ENCODE measurements around the gene CCL7. TPM values are rescaled to one million over a fixed set of nuclear protein-coding genes. Genes with fewer than 3 reads are reported as not detected.

Gene CCL7
- total and polyA plus RNA-seq, 5 donors from 2014 or later: not detected

- no peak overlapping the region for H3K27ac Mint-ChIP-seq
- H3K36me3 Mint-ChIP-seq: no peaks in the 10 kb centered on the region
- H3K4me1 Mint-ChIP-seq: no peaks in the 10 kb centered on the region
- Histone ChIP-seq H3K27me3 (ENCODE audit: control insufficient read depth, insufficient read depth, low read length) (no peaks in the 10 kb centered on the region), H3K36me3 (ENCODE audit: control insufficient read depth, insufficient read depth, low read length) (no peaks in the 10 kb centered on the region), H3K4me3 (ENCODE audit: low read depth, low read length) (no peak overlapping the region), H3K9me3 (ENCODE audit: control insufficient read depth in 2 of 2, low read length in 2 of 2) (no peaks in the 10 kb centered on the region), H3K27ac (ENCODE audit: insufficient read depth, low read length, poor library complexity, severe bottlenecking) (no peak overlapping the region), H3K4me1 (ENCODE audit: control insufficient read depth, insufficient read depth, low read length, poor library complexity, severe bottlenecking) (no peaks in the 10 kb centered on the region)
- ATAC-seq (ENCODE audit: low read depth in 2 of 2) (no peak), DNase-seq (no peak)
- H3K9me3 Mint-ChIP-seq: peaks cover 0 to 1% (median 0%) of the 10 kb centered on the region in 7 donors
- no peaks in the 10 kb centered on the region for H3K27me3 Mint-ChIP-seq
- no peak overlapping the region for H3K4me3 Mint-ChIP-seq
These were observed 21.5 kb upstream of the CCL7 start for GRCh38 chr17:34248511-34249024.

DNA sequence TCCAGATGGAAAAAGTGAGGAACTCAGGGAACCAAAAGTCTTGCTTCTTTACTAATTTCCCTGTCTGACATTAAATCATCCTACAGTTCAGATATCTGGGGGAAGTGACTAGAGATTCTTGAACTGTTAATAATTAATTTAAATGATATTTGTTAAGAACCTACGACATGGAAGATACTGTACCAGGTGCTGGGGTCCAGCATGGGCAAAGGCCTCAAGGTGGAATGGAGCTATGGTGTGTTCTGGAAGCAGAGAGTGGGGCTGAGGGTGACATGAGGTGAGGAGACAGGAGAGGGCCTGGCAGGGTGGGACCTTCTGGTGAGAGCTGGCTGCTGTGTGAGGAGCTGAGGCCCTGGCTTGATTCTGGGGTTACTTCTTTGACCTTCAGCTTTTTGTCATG, 21.0 kb upstream of the CCL7 start:
- H3K4me1 ChIP-seq (ENCODE audit: control insufficient read depth, insufficient read depth, low read length, poor library complexity, severe bottlenecking): no peaks in the 10 kb centered on the region
- peaks cover 0 to 1% (median 0%) of the 10 kb centered on the region in 7 donors for H3K9me3 Mint-ChIP-seq
- H3K9me3 ChIP-seq (ENCODE audit: control insufficient read depth in 2 of 2, low read length in 2 of 2): no peaks in the 10 kb centered on the region
- H3K27me3 Mint-ChIP-seq: no peaks in the 10 kb centered on the region
- no peaks in the 10 kb centered on the region for H3K27me3 ChIP-seq (ENCODE audit: control insufficient read depth, insufficient read depth, low read length)
- ATAC-seq (ENCODE audit: low read depth in 2 of 2) (no peak), DNase-seq (no peak)
- no peak overlapping the region for H3K4me3 ChIP-seq (ENCODE audit: low read depth, low read length)
- no peaks in the 10 kb centered on the region for H3K4me1 Mint-ChIP-seq
- H3K36me3 Mint-ChIP-seq: no peaks in the 10 kb centered on the region
- no peaks in the 10 kb centered on the region for H3K36me3 ChIP-seq (ENCODE audit: control insufficient read depth, insufficient read depth, low read length)
- H3K27ac ChIP-seq (ENCODE audit: insufficient read depth, low read length, poor library complexity, severe bottlenecking): no peak overlapping the region
- no peak overlapping the region for H3K27ac Mint-ChIP-seq
- H3K4me3 Mint-ChIP-seq: no peak overlapping the region

GRCh38 chr17:34249478-34249877, 20.5 kb upstream of the CCL7 start:
- ATAC-seq (ENCODE audit: low read depth in 2 of 2): peak in 1 of 2 donors; percentile 20
- Mint-ChIP-seq H3K4me3 (no peak overlapping the region), H3K9me3 (peaks cover 0 to 1% (median 0%) of the 10 kb centered on the region in 7 donors), H3K36me3 (no peaks in the 10 kb centered on the region), H3K27ac (no peak overlapping the region), H3K27me3 (no peaks in the 10 kb centered on the region), H3K4me1 (no peaks in the 10 kb centered on the region)
- H3K27me3 ChIP-seq (ENCODE audit: control insufficient read depth, insufficient read depth, low read length): peaks cover under 1% of the 10 kb centered on the region
- DNase-seq: no peak
- H3K9me3 ChIP-seq (ENCODE audit: control insufficient read depth in 2 of 2, low read length in 2 of 2): no peaks in the 10 kb centered on the region
- no peak overlapping the region for H3K4me3 ChIP-seq (ENCODE audit: low read depth, low read length)
- H3K36me3 ChIP-seq (ENCODE audit: control insufficient read depth, insufficient read depth, low read length): no peaks in the 10 kb centered on the region
- H3K4me1 ChIP-seq (ENCODE audit: control insufficient read depth, insufficient read depth, low read length, poor library complexity, severe bottlenecking): no peaks in the 10 kb centered on the region
- no peak overlapping the region for H3K27ac ChIP-seq (ENCODE audit: insufficient read depth, low read length, poor library complexity, severe bottlenecking)

DNA sequence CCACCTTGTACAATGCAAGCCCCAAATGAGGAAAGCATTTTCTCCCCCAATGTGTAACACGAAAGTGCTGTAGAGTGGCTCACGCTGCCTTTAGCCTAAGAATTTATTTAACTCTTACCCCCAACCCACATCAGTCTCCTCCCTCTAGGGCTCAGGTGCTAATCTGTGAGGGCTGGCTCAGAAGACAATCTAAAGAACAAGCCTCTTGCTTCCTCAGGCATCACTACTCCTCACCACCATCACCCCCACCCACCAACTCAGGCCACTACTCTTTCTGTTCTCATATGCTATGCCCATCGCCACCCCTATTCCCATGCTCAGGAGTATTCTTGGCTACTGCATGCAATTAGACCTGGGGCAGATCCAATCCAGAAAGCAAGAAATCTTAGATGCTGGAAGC, 18.8 kb upstream of the CCL7 start:
- Histone ChIP-seq H3K27ac (ENCODE audit: insufficient read depth, low read length, poor library complexity, severe bottlenecking) (no peak overlapping the region), H3K9me3 (ENCODE audit: control insufficient read depth in 2 of 2, low read length in 2 of 2) (no peaks in the 10 kb centered on the region), H3K4me1 (ENCODE audit: control insufficient read depth, insufficient read depth, low read length, poor library complexity, severe bottlenecking) (no peaks in the 10 kb centered on the region), H3K4me3 (ENCODE audit: low read depth, low read length) (no peak overlapping the region), H3K27me3 (ENCODE audit: control insufficient read depth, insufficient read depth, low read length) (peaks cover 2% of the 10 kb centered on the region), H3K36me3 (ENCODE audit: control insufficient read depth, insufficient read depth, low read length) (no peaks in the 10 kb centered on the region)
- ATAC-seq (ENCODE audit: low read depth in 2 of 2): no peak
- Mint-ChIP-seq H3K4me3 (no peak overlapping the region), H3K4me1 (no peaks in the 10 kb centered on the region), H3K36me3 (no peaks in the 10 kb centered on the region), H3K27me3 (peaks cover 7% of the 10 kb centered on the region), H3K9me3 (peaks cover 0 to 5% (median 0%) of the 10 kb centered on the region in 7 donors), H3K27ac (no peak overlapping the region)
- no peak for DNase-seq

DNA sequence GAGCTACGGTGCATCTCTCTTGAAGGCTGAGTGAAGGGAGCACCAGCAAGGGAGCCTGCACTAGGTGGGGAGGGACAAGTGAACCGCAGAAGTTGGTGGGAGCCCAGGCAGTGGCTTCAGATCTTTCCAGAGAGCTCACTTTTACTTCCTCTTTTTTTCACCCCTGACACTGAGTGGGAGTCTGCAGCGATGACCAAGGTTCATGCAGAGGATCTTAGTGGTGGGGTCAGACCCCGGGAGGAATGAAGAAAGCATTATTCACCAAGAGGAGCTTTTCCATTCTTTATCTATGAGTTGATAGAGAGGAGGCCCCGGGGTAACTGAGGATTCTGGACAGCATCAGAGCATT, 18.0 kb upstream of the CCL7 start:
- Histone ChIP-seq H3K27me3 (ENCODE audit: control insufficient read depth, insufficient read depth, low read length) (peaks cover 5% of the 10 kb centered on the region), H3K4me3 (ENCODE audit: low read depth, low read length) (no peak overlapping the region), H3K27ac (ENCODE audit: insufficient read depth, low read length, poor library complexity, severe bottlenecking) (no peak overlapping the region), H3K4me1 (ENCODE audit: control insufficient read depth, insufficient read depth, low read length, poor library complexity, severe bottlenecking) (no peaks in the 10 kb centered on the region), H3K9me3 (ENCODE audit: control insufficient read depth in 2 of 2, low read length in 2 of 2) (no peaks in the 10 kb centered on the region), H3K36me3 (ENCODE audit: control insufficient read depth, insufficient read depth, low read length) (no peaks in the 10 kb centered on the region)
- peaks cover 0 to 5% (median 0%) of the 10 kb centered on the region in 7 donors for H3K9me3 Mint-ChIP-seq
- DNase-seq: no peak
- no peaks in the 10 kb centered on the region for H3K4me1 Mint-ChIP-seq
- no peaks in the 10 kb centered on the region for H3K36me3 Mint-ChIP-seq
- H3K27me3 Mint-ChIP-seq: peaks cover 7% of the 10 kb centered on the region
- ATAC-seq (ENCODE audit: low read depth in 2 of 2): peak; percentile 12 to 37
- H3K27ac Mint-ChIP-seq: no peak overlapping the region
- no peak overlapping the region for H3K4me3 Mint-ChIP-seq

DNA sequence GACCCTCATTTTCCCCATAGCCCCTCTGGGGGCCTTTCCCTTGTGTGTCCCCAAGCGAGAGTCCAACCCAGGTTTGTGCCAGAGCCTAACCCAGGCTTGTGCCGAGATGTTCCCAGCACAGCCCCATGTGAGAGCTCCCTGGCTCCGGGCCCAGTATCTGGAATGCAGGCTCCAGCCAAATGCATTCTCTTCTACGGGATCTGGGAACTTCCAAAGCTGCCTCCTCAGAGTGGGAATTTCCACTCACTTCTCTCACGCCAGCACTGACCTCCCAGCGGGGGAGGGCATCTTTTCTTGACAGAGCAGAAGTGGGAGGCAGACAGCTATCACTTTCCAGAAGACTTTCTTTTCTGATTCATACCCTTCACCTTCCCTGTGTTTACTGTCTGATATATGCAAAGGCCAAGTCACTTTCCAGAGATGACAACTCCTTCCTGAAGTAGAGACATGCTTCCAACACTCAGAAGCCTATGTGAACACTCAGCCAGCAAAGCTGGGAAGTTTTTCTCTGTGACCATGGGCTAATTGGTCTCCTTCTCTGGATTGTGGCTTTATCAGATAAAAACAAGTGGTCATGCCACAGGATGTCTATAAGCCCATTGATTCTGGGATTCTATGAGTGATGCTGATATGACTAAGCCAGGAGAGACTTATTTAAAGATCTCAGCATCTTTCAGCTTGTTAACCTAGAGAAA, 17.4 kb upstream of the CCL7 start:
- Mint-ChIP-seq H3K9me3 (peaks cover 0 to 5% (median 0%) of the 10 kb centered on the region in 7 donors), H3K4me1 (no peaks in the 10 kb centered on the region), H3K27me3 (peaks cover 10% of the 10 kb centered on the region), H3K27ac (peak overlapping the region in 1 of 3 donors; percentile 10), H3K4me3 (no peak overlapping the region), H3K36me3 (no peaks in the 10 kb centered on the region)
- no peak for ATAC-seq (ENCODE audit: low read depth in 2 of 2)
- DNase-seq: no peak
- H3K36me3 ChIP-seq (ENCODE audit: control insufficient read depth, insufficient read depth, low read length): no peaks in the 10 kb centered on the region
- no peak overlapping the region for H3K4me3 ChIP-seq (ENCODE audit: low read depth, low read length)
- no peaks in the 10 kb centered on the region for H3K4me1 ChIP-seq (ENCODE audit: control insufficient read depth, insufficient read depth, low read length, poor library complexity, severe bottlenecking)
- peaks cover 5% of the 10 kb centered on the region for H3K27me3 ChIP-seq (ENCODE audit: control insufficient read depth, insufficient read depth, low read length)
- no peaks in the 10 kb centered on the region for H3K9me3 ChIP-seq (ENCODE audit: control insufficient read depth in 2 of 2, low read length in 2 of 2)
- H3K27ac ChIP-seq (ENCODE audit: insufficient read depth, low read length, poor library complexity, severe bottlenecking): no peak overlapping the region

- no peaks in the 10 kb centered on the region for H3K4me1 Mint-ChIP-seq
- H3K36me3 Mint-ChIP-seq: no peaks in the 10 kb centered on the region
These were observed 16.9 kb upstream of the CCL7 start for GRCh38 chr17:34253139-34253525.

DNA sequence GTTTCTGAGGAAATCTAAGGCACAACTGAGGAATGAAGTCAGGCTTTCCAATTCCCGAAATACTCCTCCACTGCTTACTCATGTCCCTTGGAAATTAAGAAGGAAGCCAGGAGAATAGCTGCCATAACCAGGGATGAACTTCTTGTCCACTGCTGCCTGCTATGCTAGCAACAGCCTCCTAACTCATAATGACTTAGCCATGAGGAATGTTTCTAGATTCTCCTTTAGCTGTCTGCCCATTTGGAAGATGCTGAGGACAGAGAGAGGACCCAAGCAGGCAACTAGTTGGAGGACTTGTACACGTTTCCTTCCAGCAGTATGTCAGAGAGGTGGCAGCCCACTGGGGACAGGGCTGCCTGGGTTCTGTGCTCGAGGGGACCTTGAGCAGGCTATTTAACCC, 15.9 kb upstream of the CCL7 start:
- Mint-ChIP-seq H3K4me1 (no peaks in the 10 kb centered on the region), H3K9me3 (peaks cover 0 to 5% (median 0%) of the 10 kb centered on the region in 7 donors), H3K27ac (no peak overlapping the region), H3K27me3 (peaks cover 15% of the 10 kb centered on the region), H3K4me3 (no peak overlapping the region), H3K36me3 (no peaks in the 10 kb centered on the region)
- Histone ChIP-seq H3K36me3 (ENCODE audit: control insufficient read depth, insufficient read depth, low read length) (no peaks in the 10 kb centered on the region), H3K27ac (ENCODE audit: insufficient read depth, low read length, poor library complexity, severe bottlenecking) (no peak overlapping the region), H3K4me1 (ENCODE audit: control insufficient read depth, insufficient read depth, low read length, poor library complexity, severe bottlenecking) (no peaks in the 10 kb centered on the region), H3K27me3 (ENCODE audit: control insufficient read depth, insufficient read depth, low read length) (peaks cover 5% of the 10 kb centered on the region), H3K4me3 (ENCODE audit: low read depth, low read length) (no peak overlapping the region), H3K9me3 (ENCODE audit: control insufficient read depth in 2 of 2, low read length in 2 of 2) (no peaks in the 10 kb centered on the region)
- ATAC-seq (ENCODE audit: low read depth in 2 of 2) (no peak), DNase-seq (no peak)

More at GRCh38 chr17:34253139-34253525, 16.9 kb upstream of the CCL7 start:
- Histone ChIP-seq H3K27me3 (ENCODE audit: control insufficient read depth, insufficient read depth, low read length) (peaks cover 5% of the 10 kb centered on the region), H3K9me3 (ENCODE audit: control insufficient read depth in 2 of 2, low read length in 2 of 2) (no peaks in the 10 kb centered on the region), H3K4me3 (ENCODE audit: low read depth, low read length) (no peak overlapping the region), H3K27ac (ENCODE audit: insufficient read depth, low read length, poor library complexity, severe bottlenecking) (no peak overlapping the region), H3K4me1 (ENCODE audit: control insufficient read depth, insufficient read depth, low read length, poor library complexity, severe bottlenecking) (no peaks in the 10 kb centered on the region), H3K36me3 (ENCODE audit: control insufficient read depth, insufficient read depth, low read length) (no peaks in the 10 kb centered on the region)
- ATAC-seq (ENCODE audit: low read depth in 2 of 2) (no peak), DNase-seq (no peak)
- Mint-ChIP-seq H3K9me3 (peaks cover 0 to 5% (median 0%) of the 10 kb centered on the region in 7 donors), H3K27me3 (peaks cover 11% of the 10 kb centered on the region), H3K4me3 (no peak overlapping the region), H3K27ac (no peak overlapping the region)
